Stimulated activated CD4-positive, alpha-beta T cell treated with anti-CD3 and anti-CD28 coated beads, Interleukin-1b, Interleukin-23, amount 100 ng/mL, for 24 hours (primary cell): ENCODE data around the gene POLE4.

Source experiments
- DNase-seq, 4 experiments: peaks; one replicate each; pipeline ENCODE4 v3.0.0-alpha.2; 2020; ENCODE audit warnings: low read depth in 4 of 4, low spot score in 1 of 4

POLE4 gene

DNA sequence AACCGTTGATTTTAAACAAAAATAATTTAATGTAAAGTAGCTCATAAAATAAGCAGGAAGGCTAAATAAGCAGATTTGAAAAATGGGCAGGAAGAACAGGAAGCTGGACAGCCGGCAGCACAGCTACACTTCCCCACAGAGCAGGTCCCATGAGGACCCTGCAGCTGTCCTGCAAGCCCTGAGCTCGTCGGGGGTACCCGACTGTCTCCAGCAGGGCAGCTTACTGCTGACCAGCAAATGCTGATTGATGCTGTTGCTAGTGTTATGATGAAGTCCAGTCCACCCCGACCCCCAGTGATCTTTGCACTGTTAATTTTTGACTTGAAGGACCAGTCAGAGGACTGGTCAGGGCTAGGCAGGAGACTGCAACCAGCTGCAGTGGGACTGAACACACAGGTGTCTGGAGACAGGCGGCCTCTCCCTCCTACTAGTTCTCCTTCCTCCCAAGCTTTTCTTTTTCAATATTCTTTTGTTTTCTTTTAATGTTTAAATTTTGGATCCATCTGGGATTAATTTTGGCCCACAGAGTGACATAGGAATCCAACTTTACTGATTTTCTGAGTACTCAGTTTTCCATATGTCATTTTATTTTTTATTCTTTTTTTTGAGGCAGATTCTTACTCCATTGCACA, 27.7 kb downstream of the POLE4 start:
- no peak for DNase-seq

DNA sequence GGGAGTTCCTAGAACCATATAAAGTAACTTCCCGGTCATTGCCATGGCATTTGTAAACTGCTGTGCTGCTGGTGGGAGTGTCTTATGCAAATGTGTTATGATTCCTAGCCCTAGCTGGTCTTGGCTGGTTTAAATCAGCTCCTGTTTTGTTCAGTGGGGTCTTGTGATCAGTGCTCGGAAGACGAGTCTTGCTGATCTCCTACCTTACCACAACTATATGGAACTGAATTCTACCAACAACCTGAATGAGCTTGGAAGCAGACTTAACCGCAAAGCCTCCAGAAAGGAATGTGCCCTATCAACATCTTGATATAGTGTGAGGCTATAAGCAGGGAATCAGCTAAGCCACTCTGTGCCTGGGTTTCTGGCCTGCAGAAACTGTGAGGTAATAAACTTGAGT, 33.5 kb downstream of the POLE4 start:
- DNase-seq = no peak

DNA sequence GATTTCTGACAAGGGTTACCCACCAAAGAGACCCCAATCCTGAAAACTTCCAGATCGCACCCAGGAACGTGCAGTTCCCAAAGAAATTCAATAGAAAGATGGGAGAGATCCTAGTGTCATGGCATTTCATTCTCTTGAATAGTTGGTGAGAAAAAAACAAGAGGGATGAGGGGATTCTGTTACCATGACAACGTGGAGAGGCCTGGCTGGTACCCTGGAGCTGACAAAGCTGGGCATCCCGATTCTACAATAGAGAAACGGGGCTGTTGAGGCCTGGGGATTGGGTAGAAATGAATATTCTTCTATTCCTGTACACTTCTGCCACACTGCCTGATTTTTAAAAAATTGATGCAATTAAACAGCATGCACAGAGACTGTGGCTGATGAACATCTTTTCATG, 41.0 kb downstream of the POLE4 start:
- DNase-seq = no peak

DNA sequence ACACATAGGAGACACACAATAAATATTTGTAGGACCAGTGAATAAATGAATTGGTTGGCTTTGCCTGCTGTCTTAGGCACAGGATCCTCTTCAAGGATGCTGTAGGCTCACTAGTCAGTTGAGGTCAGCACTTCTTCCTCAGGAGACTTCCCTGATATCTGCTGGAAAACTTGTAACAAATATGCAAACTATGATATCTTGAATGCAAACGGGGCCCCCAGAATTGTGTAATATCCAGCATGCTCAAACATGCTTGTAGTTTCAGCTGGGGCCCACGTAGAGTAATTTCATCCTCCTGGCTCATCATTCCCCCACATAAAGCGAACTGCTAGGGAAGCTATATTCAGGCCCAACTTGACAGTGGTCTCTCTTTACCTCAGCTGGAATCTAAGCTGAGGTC, 43.6 kb downstream of the POLE4 start:
- no peak for DNase-seq

DNA sequence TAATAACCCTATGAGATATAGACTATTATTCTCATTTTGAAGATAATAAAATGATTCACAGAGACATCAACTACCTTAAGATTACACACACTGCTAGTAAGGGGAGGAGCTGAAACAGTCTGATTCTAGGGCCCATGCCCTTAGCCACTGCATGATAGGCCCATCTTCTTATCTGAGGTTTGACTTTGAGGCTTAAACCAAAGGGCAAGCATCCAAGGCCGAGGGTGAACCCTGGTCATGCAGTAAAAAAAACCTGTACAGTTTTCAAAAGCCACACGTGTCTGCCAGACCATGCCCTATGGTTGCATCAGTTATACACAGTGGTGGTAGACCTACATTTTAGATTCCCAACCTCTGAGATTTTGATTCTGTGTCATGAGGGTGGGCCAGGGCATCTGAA, 44.8 kb downstream of the POLE4 start:
- DNase-seq = no peak

DNA sequence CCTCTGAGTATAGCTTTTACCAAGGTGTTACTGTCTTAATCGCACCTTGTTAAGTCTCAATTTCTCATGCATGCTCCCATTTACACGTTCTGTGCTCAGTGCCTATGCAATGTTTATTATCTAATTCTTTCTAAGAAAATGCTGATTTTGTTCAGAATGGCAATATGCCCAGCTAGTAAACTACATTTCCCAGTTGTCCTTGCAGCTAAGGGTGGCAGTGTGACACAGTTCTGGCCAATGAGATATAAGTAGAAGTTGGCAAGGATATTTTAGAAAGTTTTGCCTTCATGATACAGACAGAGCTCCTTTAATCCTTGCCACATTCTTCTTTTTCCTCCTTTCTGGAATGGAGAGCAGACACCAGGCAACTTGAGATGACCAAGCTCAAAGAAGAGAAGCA, 45.3 kb downstream of the POLE4 start:
- no peak for DNase-seq

DNA sequence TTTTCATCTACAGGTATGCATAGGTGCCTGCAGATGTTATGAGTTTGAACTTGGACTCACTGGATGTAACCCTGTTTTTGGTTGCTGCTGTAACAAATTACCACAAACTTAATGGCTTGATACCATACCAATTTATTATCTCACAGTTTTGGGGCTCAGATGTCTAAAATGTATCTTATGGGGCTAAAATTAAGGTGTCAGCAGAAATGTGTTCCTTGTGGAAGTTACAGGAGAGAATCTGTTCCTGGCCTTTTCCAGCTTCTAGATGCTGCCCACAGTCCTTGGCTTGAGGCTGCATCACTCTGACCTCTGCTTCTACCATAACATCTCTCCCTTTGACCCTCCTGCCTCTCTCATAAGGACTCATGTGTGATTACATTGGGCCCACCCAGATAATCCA, 47.6 kb downstream of the POLE4 start:
- DNase-seq = no peak

DNA sequence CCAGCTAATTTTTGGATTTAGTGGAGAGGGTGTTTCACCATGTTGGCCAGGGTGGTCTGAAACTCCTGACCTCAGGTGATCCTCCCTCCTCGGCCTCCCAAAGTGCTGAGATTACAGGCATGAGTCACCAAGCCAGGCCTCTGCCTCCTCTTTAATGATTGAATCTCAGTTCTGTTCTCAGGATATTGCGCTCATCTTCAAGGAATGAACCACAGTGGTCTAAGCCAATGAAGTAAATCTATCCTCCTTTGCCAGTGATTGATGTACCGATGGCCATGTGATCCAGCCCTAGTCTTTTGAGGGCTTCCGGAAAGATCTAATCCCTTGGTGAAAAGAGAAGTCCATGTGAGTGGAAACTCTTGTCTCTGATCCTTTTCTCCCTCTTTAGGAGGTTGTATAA, 48.6 kb downstream of the POLE4 start:
- no peak for DNase-seq

DNA sequence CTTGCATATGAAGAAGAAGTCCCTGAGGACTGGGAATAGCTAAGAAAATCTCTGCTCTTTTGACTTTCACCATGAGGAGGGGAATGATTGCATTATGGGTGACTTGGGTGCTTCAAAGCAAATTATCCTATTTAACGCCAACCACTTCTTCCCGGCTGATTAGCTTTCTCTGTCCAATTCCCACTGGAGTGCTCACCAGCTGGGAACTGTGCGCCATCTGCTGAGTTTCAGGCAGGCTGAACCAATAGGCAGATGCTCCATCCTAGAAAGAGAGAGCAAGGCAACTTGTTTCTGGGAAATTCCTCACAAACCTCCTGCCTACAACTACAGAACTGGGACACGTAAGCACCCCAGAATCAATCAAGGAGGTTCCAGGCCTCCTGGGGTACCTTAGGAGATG, 49.4 kb downstream of the POLE4 start:
- no peak for DNase-seq

DNA sequence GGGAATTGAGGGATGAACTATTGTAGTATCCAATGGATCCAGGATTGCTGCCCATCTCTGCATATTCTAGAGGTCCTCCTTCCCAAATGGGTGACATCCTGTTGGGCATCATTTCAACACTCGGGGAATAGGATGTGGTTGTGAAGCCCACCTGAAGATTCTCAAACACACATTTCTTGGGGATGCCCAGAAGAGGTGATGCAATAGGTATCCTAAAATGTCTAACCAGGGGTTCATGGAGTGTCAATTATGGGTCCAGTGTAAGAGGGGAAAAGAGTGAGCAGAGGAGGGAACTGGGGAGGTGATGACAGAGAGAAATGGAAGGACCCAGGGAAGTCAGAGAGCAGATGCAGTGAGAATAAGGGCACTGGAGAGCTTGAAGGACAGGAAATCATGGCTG, 52.1 kb downstream of the POLE4 start:
- no peak for DNase-seq

DNA sequence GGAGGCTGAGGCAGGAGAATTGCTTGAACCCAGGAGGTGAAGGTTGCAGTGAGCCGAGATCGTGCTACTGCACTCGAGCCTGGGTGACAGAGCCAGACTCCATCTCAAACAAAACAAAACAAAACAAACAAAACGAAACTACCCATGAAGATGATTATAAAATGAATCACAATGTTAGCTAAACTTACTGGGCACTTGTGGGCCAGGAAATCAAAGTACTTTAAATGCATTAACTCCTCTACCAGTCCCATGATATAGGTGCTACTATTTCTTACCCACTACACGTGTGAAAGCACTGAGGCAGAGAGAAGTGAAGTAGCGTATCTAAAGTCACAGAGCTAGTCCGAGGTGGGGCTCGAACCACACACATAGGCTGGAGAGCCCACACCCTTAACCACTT, 53.6 kb downstream of the POLE4 start:
- DNase-seq = no peak

DNA sequence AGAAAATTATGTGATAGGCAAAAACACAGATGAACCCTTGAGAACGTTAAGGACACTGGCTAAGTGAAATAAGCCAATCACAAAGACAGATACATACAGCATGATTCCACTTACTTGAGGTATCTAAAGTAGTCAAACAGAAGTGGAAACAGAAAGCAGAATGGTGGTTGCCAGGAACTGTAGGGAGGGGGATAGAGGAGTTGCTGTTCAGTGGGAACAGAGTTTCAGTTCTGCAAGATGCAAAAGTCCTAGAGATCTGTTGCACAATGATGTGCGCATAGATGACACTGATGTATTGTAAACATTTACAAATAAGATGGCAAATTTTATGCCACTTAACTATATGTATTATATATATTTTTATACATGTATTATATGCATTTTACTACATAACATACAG, 59.7 kb downstream of the POLE4 start:
- DNase-seq = no peak
